T-cell (primary cell): ENCODE results near the gene SLK. TPM values are rescaled to one million over a fixed set of nuclear protein-coding genes. Genes with fewer than 3 reads are reported as not detected.

Experiments used
- ATAC-seq, 4 experiments: fragments of 200-7000 bp in 3 of 4; fragments of 150-1000 bp in 1 of 4; cut with Tn5 transposase; replicated peaks in 1 of 4; 1 replicate in 3 of 4; 2 replicates in 1 of 4; pipeline ENCODE4 v1.10.0; 2021; ENCODE audit warnings: moderate library complexity in 3 of 4, mild to moderate bottlenecking in 2 of 4, moderate number of reproducible peaks in 1 of 4
- CTCF ChIA-PET, 2 donors: fragments of 300-600 bp; sonication (Branson Sonifier 250); formaldehyde crosslinking; loops; one replicate each; lab custom pipeline; 2022; ENCODE audit warnings: antibody characterized with exemption in 2 of 2; lab: Charles Lee
- POLR2A ChIA-PET, 2 donors: fragments of 300-600 bp; sonication (Branson Sonifier 250); formaldehyde crosslinking; loops; one replicate each; lab custom pipeline; 2022; ENCODE audit warnings: antibody characterized with exemption in 2 of 2; lab: Charles Lee
- DNase-seq, 35 experiments: peaks; one replicate each; pipeline versions ENCODE4 v3.0.0 to v3.0.0-alpha.2; 2013 to 2023
- H3K27ac ChIP-seq: one replicate; pipeline ENCODE4 v1.5.1; 2013; ENCODE audit warnings: low read length
- H3K27me3 ChIP-seq, 2 experiments: replicated peaks in 1 of 2; 1 replicate in 1 of 2; 2 replicates in 1 of 2; pipeline versions ENCODE4 v1.6.1 to v1.7.0; 2013; ENCODE audit warnings: low read length in 1 of 2, mixed read lengths in 1 of 2; ENCODE audit not compliant: control insufficient read depth in 2 of 2, insufficient read depth in 2 of 2; ENCODE audit errors: extremely low read depth in 1 of 2
- H3K36me3 ChIP-seq, 2 donors: 1 replicate in 1 of 2; 2 replicates in 1 of 2; pipeline versions ENCODE4 v1.6.1 to v1.7.0; 2013; ENCODE audit warnings: low read length in 1 of 2; ENCODE audit not compliant: control insufficient read depth in 2 of 2, insufficient read depth in 1 of 2; ENCODE audit errors: extremely low read depth in 1 of 2
- H3K4me1 ChIP-seq, 2 experiments: 1 replicate in 1 of 2; 2 replicates in 1 of 2; pipeline versions ENCODE4 v1.6.1 to v1.7.0; 2013; ENCODE audit warnings: low read length in 2 of 2, mixed read lengths in 1 of 2; ENCODE audit not compliant: insufficient read depth in 2 of 2, control insufficient read depth in 1 of 2; ENCODE audit errors: extremely low read depth in 1 of 2
- H3K4me3 ChIP-seq, 2 donors: 1 replicate in 1 of 2; 2 replicates in 1 of 2; pipeline versions ENCODE4 v1.5.1 to v1.7.0; 2013; ENCODE audit warnings: mild to moderate bottlenecking in 2 of 2, low read length in 1 of 2, moderate library complexity in 1 of 2; ENCODE audit not compliant: control insufficient read depth in 1 of 2; ENCODE audit errors: extremely low read depth in 1 of 2
- H3K9me3 ChIP-seq: 2 replicates; pipeline ENCODE4 v1.7.0; 2013
- H3K27ac Mint-ChIP-seq, 2 donors: one replicate each; pipeline ENCODE4 v1.8.0; 2020 to 2021; ENCODE audit warnings: mild to moderate bottlenecking in 2 of 2, mixed read lengths in 2 of 2
- H3K27me3 Mint-ChIP-seq, 2 donors: one replicate each; pipeline ENCODE4 v1.8.0; 2021 to 2022; ENCODE audit warnings: mixed read lengths in 2 of 2
- H3K36me3 Mint-ChIP-seq: one replicate; pipeline ENCODE4 v1.8.0; 2021; ENCODE audit warnings: mixed read lengths
- H3K4me1 Mint-ChIP-seq, 3 donors: one replicate each; pipeline ENCODE4 v1.8.0; 2020 to 2022; ENCODE audit warnings: mixed read lengths in 3 of 3, mild to moderate bottlenecking in 1 of 3
- H3K4me3 Mint-ChIP-seq, 3 donors: one replicate each; pipeline ENCODE4 v1.8.0; 2020 to 2022; ENCODE audit warnings: mild to moderate bottlenecking in 3 of 3, mixed read lengths in 3 of 3, moderate library complexity in 3 of 3
- H3K9me3 Mint-ChIP-seq, 3 donors: one replicate each; pipeline ENCODE4 v1.8.0; 2020 to 2022; ENCODE audit warnings: mixed read lengths in 3 of 3
- WGBS: methylation state at CpG from one replicate; pipeline ENCODE4 v1.1.5; 2013; ENCODE audit warnings: missing lambda C conversion rate; ENCODE audit not compliant: insufficient coverage; 5-methylcytosine and 5-hydroxymethylcytosine counted together
- total RNA-seq, 35 experiments: library from RNA in 6 of 35; stranded (reverse) in 6 of 35; fragments of 120-200 nt in 1 of 35; gene quantifications; one replicate each; pipeline versions ENCODE4 v1.2.1 to v1.2.4 and lab custom pipeline; 2013 to 2026

SLK gene
- total RNA-seq, 5 donors from 2014 or later (not counting 1 experiment from before 2014, with no cell fraction given): 20.9 to 30.4 (median 27.3) TPM

- POLR2A ChIA-PET: no interaction called here
- H3K4me1 ChIP-seq: no peaks in the 10 kb centered on the region
- H3K4me1 Mint-ChIP-seq: peaks cover 0 to 5% (median 4%) of the 10 kb centered on the region in 3 donors
- H3K36me3 Mint-ChIP-seq: no peaks in the 10 kb centered on the region
- H3K36me3 ChIP-seq: no peaks in the 10 kb centered on the region
- DNase-seq (no peak), ATAC-seq (no peak)
- H3K27ac ChIP-seq: no peak overlapping the region
- H3K9me3 ChIP-seq: no peaks in the 10 kb centered on the region
- WGBS: 22% methylated on average over 1 of the region's 4 CpGs
- no peaks in the 10 kb centered on the region for H3K9me3 Mint-ChIP-seq
- no peaks in the 10 kb centered on the region for H3K27me3 Mint-ChIP-seq
- no peak overlapping the region for H3K4me3 Mint-ChIP-seq
- H3K4me3 ChIP-seq: no peak overlapping the region
- CTCF ChIA-PET: no interaction called here
- H3K27ac Mint-ChIP-seq: no peak overlapping the region
- H3K27me3 ChIP-seq: peaks cover 0 to 3% of the 10 kb centered on the region in 2 experiments
These were observed 33.3 kb upstream of the SLK start for GRCh38 chr10:103933557-103934121.

GRCh38 chr10:103934308-103934707, 32.6 kb upstream of the SLK start:
- ChIA-PET CTCF (no interaction called here), POLR2A (no interaction called here)
- H3K27ac Mint-ChIP-seq: no peak overlapping the region
- WGBS: 83% methylated on average over 2 of the region's 6 CpGs
- Histone ChIP-seq H3K27ac (no peak overlapping the region), H3K4me3 (no peak overlapping the region), H3K9me3 (no peaks in the 10 kb centered on the region), H3K4me1 (no peaks in the 10 kb centered on the region), H3K36me3 (no peaks in the 10 kb centered on the region), H3K27me3 (peaks cover 0 to 3% of the 10 kb centered on the region in 2 experiments)
- H3K27me3 Mint-ChIP-seq: no peaks in the 10 kb centered on the region
- no peak for ATAC-seq
- no peak for DNase-seq
- H3K4me3 Mint-ChIP-seq: no peak overlapping the region
- peaks cover 0 to 5% (median 4%) of the 10 kb centered on the region in 3 donors for H3K4me1 Mint-ChIP-seq
- no peaks in the 10 kb centered on the region for H3K9me3 Mint-ChIP-seq
- no peaks in the 10 kb centered on the region for H3K36me3 Mint-ChIP-seq

GRCh38 chr10:103936022-103936421, 30.9 kb upstream of the SLK start:
- H3K4me1 Mint-ChIP-seq: no peaks in the 10 kb centered on the region
- no peak overlapping the region for H3K4me3 Mint-ChIP-seq
- POLR2A ChIA-PET: no interaction called here
- H3K27ac ChIP-seq: no peak overlapping the region
- no peaks in the 10 kb centered on the region for H3K27me3 Mint-ChIP-seq
- H3K36me3 Mint-ChIP-seq: no peaks in the 10 kb centered on the region
- CTCF ChIA-PET: no interaction called here
- 77% methylated on average over 2 of the region's 6 CpGs for WGBS
- H3K9me3 ChIP-seq: no peaks in the 10 kb centered on the region
- H3K27ac Mint-ChIP-seq: no peak overlapping the region
- DNase-seq (no peak), ATAC-seq (no peak)
- no peaks in the 10 kb centered on the region for H3K36me3 ChIP-seq
- H3K4me3 ChIP-seq: no peak overlapping the region
- H3K4me1 ChIP-seq: no peaks in the 10 kb centered on the region
- no peaks in the 10 kb centered on the region for H3K9me3 Mint-ChIP-seq
- H3K27me3 ChIP-seq: peaks cover 0 to 3% of the 10 kb centered on the region in 2 experiments

- Histone ChIP-seq H3K4me3 (no peak overlapping the region), H3K4me1 (no peaks in the 10 kb centered on the region), H3K36me3 (no peaks in the 10 kb centered on the region), H3K9me3 (no peaks in the 10 kb centered on the region), H3K27ac (no peak overlapping the region), H3K27me3 (peaks cover 0 to 3% of the 10 kb centered on the region in 2 experiments)
- Mint-ChIP-seq H3K36me3 (no peaks in the 10 kb centered on the region), H3K27me3 (peaks cover 0 to 5% of the 10 kb centered on the region in 2 donors), H3K27ac (no peak overlapping the region), H3K4me3 (no peak overlapping the region), H3K4me1 (no peaks in the 10 kb centered on the region), H3K9me3 (no peaks in the 10 kb centered on the region)
- ChIA-PET POLR2A (interaction anchor here in 1 of 2 donors (0.6 kb wide), 1 partner anchor 1496 kb away, joined by 6 read pairs; no protein-coding TSS in a partner anchor), CTCF (no interaction called here)
- no peak for DNase-seq
- no peak for ATAC-seq
These were observed 27.4 kb upstream of the SLK start for GRCh38 chr10:103939522-103939921.

GRCh38 chr10:103941801-103942200, 25.1 kb upstream of the SLK start:
- CTCF ChIA-PET: interaction anchor here in 1 of 2 donors (0.5 to 0.7 kb wide), 2 partner anchors 55 to 282 kb away, joined by 3 to 4 read pairs; no protein-coding TSS in a partner anchor
- Histone ChIP-seq H3K27ac (no peak overlapping the region), H3K9me3 (no peaks in the 10 kb centered on the region), H3K36me3 (no peaks in the 10 kb centered on the region), H3K4me3 (no peak overlapping the region), H3K4me1 (no peaks in the 10 kb centered on the region), H3K27me3 (no peaks in the 10 kb centered on the region)
- no peak for ATAC-seq
- no peaks in the 10 kb centered on the region for H3K9me3 Mint-ChIP-seq
- no peak overlapping the region for H3K27ac Mint-ChIP-seq
- H3K36me3 Mint-ChIP-seq: no peaks in the 10 kb centered on the region
- POLR2A ChIA-PET: no interaction called here
- DNase-seq: no peak
- H3K4me3 Mint-ChIP-seq: no peak overlapping the region
- no peaks in the 10 kb centered on the region for H3K4me1 Mint-ChIP-seq
- 100% methylated on average over 2 of the region's 2 CpGs for WGBS
- peaks cover 0 to 5% of the 10 kb centered on the region in 2 donors for H3K27me3 Mint-ChIP-seq

- Mint-ChIP-seq H3K36me3 (no peaks in the 10 kb centered on the region), H3K4me1 (peaks cover 5 to 7% (median 5%) of the 10 kb centered on the region in 3 donors), H3K27me3 (peaks cover 0 to 5% of the 10 kb centered on the region in 2 donors), H3K4me3 (no peak overlapping the region), H3K27ac (no peak overlapping the region), H3K9me3 (no peaks in the 10 kb centered on the region)
- DNase-seq (no peak), ATAC-seq (no peak)
- H3K27me3 ChIP-seq: no peaks in the 10 kb centered on the region
- ChIA-PET POLR2A (no interaction called here), CTCF (no interaction called here)
- H3K27ac ChIP-seq: no peak overlapping the region
- H3K9me3 ChIP-seq: no peaks in the 10 kb centered on the region
- H3K36me3 ChIP-seq: no peaks in the 10 kb centered on the region
- no peak overlapping the region for H3K4me3 ChIP-seq
- WGBS: no CpG with 5 or more reads among the region's 2 CpGs
- H3K4me1 ChIP-seq: no peaks in the 10 kb centered on the region
These were observed 24.1 kb upstream of the SLK start for GRCh38 chr10:103942866-103943265.
